ENCODE data around the gene DNMT3A.

DNMT3A gene

GRCh38 chr2:25190536-25190935, 151.2 kb downstream of the DNMT3A start:
- no peak for DNase-seq

- no peak for DNase-seq
These were observed 153.3 kb downstream of the DNMT3A start for GRCh38 chr2:25188405-25188804.

- no peak for DNase-seq
These were observed 153.9 kb downstream of the DNMT3A start for GRCh38 chr2:25187729-25188350.

GRCh38 chr2:25184254-25184653, 157.5 kb downstream of the DNMT3A start:
- DNase-seq: no peak

GRCh38 chr2:25178976-25179375, 162.7 kb downstream of the DNMT3A start:
- DNase-seq: no peak
